Nephron (organoid): ENCODE results near the gene AQP5.

Experiments used
- H3K27ac Mint-ChIP-seq, 3 experiments: 2 replicates each; pipeline ENCODE4 v1.8.0; 2020; ENCODE audit warnings: mixed read lengths in 3 of 3, mild to moderate bottlenecking in 2 of 3, moderate library complexity in 1 of 3
- H3K27me3 Mint-ChIP-seq: 2 replicates; pipeline ENCODE4 v1.8.0; 2021; ENCODE audit warnings: low read depth, mild to moderate bottlenecking, moderate library complexity, mixed read lengths
- H3K36me3 Mint-ChIP-seq: 2 replicates; pipeline ENCODE4 v1.8.0; 2020; ENCODE audit warnings: low read depth, mixed read lengths
- H3K4me1 Mint-ChIP-seq: 2 replicates; pipeline ENCODE4 v1.8.0; 2020; ENCODE audit warnings: mixed read lengths
- H3K4me3 Mint-ChIP-seq, 3 experiments: 2 replicates each; pipeline ENCODE4 v1.8.0; 2020; ENCODE audit warnings: mild to moderate bottlenecking in 3 of 3, mixed read lengths in 3 of 3, moderate library complexity in 2 of 3
- H3K9me3 Mint-ChIP-seq: 2 replicates; pipeline ENCODE4 v1.8.0; 2020; ENCODE audit warnings: mixed read lengths
- CTCF ChIP-seq, 3 experiments: fragments of 200-600 bp; sonication (generic); IDR thresholded peaks; one replicate each; pipeline ENCODE4 v1.5.0; 2021; ENCODE audit warnings: antibody characterized with exemption in 3 of 3; ENCODE audit not compliant: unreplicated experiment in 3 of 3

The AQP5 gene

GRCh38 chr12:49956663-49957569 is 4.8 kb upstream of the AQP5 start:
- peaks cover 71% of the 10 kb centered on the region for H3K27me3 Mint-ChIP-seq
- peaks cover 3% of the 10 kb centered on the region for H3K9me3 Mint-ChIP-seq
- H3K4me3 Mint-ChIP-seq = no peak overlapping the region
- H3K36me3 Mint-ChIP-seq = no peaks in the 10 kb centered on the region
- TF ChIP-seq CTCF (IDR thresholded peaks at IDR 0.05; ENCODE audit: unreplicated experiment in 3 of 3) = no peak
- no peak overlapping the region for H3K27ac Mint-ChIP-seq
- H3K4me1 Mint-ChIP-seq = peaks cover 17% of the 10 kb centered on the region

- H3K27me3 Mint-ChIP-seq = peaks cover 75% of the 10 kb centered on the region
- peaks cover 3% of the 10 kb centered on the region for H3K9me3 Mint-ChIP-seq
- no peak for TF ChIP-seq CTCF (IDR thresholded peaks at IDR 0.05; ENCODE audit: unreplicated experiment in 3 of 3)
- no peak overlapping the region for H3K27ac Mint-ChIP-seq
- H3K4me1 Mint-ChIP-seq = peaks cover 19% of the 10 kb centered on the region
- no peaks in the 10 kb centered on the region for H3K36me3 Mint-ChIP-seq
- H3K4me3 Mint-ChIP-seq = no peak overlapping the region
Observed at GRCh38 chr12:49957570-49957967, 4.1 kb upstream of the AQP5 start.

- Mint-ChIP-seq H3K4me1 (peaks cover 23% of the 10 kb centered on the region), H3K9me3 (peaks cover 3% of the 10 kb centered on the region), H3K36me3 (no peaks in the 10 kb centered on the region), H3K27me3 (peaks cover 82% of the 10 kb centered on the region), H3K27ac (peak overlapping the region in 2 of 3 experiments; percentile 2 to 54), H3K4me3 (peak overlapping the region; percentile 76 to 77 (median 76))
- TF ChIP-seq CTCF (IDR thresholded peaks at IDR 0.05; ENCODE audit: unreplicated experiment in 3 of 3) = no peak
Observed at GRCh38 chr12:49959685-49960473, 1.8 kb upstream of the AQP5 start.

GRCh38 chr12:49960474-49961110 is 1.1 kb upstream of the AQP5 start:
- no peak for TF ChIP-seq CTCF (IDR thresholded peaks at IDR 0.05; ENCODE audit: unreplicated experiment in 3 of 3)
- Mint-ChIP-seq H3K27me3 (peaks cover 87% of the 10 kb centered on the region), H3K4me3 (peak overlapping the region; percentile 76 to 77 (median 76)), H3K9me3 (peaks cover 3% of the 10 kb centered on the region), H3K27ac (peak overlapping the region; percentile 2 to 54 (median 10)), H3K36me3 (no peaks in the 10 kb centered on the region), H3K4me1 (peaks cover 23% of the 10 kb centered on the region)

GRCh38 chr12:49961993-49962764 is 507 bp downstream of the AQP5 start:
- H3K9me3 Mint-ChIP-seq = peaks cover 3% of the 10 kb centered on the region
- TF ChIP-seq CTCF (IDR thresholded peaks at IDR 0.05; ENCODE audit: unreplicated experiment in 3 of 3) = no peak

More at GRCh38 chr12:49961993-49962764, 507 bp downstream of the AQP5 start:
- peaks cover 89% of the 10 kb centered on the region for H3K27me3 Mint-ChIP-seq
- H3K4me1 Mint-ChIP-seq = peaks cover 23% of the 10 kb centered on the region
- H3K27ac Mint-ChIP-seq = peak overlapping the region in 1 of 3 experiments; percentile 28
- no peaks in the 10 kb centered on the region for H3K36me3 Mint-ChIP-seq
- peak overlapping the region; percentile 55 to 79 (median 67) for H3K4me3 Mint-ChIP-seq
